Progenitor cell of endocrine pancreas (in vitro differentiated cells): ENCODE results near the gene ACTN4. TPM values are rescaled to one million over a fixed set of nuclear protein-coding genes. Genes with fewer than 3 reads are reported as not detected.
A peak's percentile ranks its signal among the peaks of the same experiment; 100 is the strongest.
"Not testable (repeated sequence)": the region's sequence is repeated elsewhere in the genome, so short reads cannot be mapped to it uniquely, and the experiment has no call there.

Experiments
- DNase-seq: peaks from one replicate; pipeline ENCODE4 v3.0.0; 2021; ENCODE audit warnings: low spot score; ENCODE audit not compliant: unreplicated experiment
- H3K27ac Mint-ChIP-seq: 2 replicates; pipeline ENCODE4 v1.8.0; 2021; ENCODE audit warnings: mild to moderate bottlenecking, moderate library complexity, mixed read lengths
- H3K27me3 Mint-ChIP-seq: 2 replicates; pipeline ENCODE4 v1.8.0; 2021; ENCODE audit warnings: mixed read lengths
- H3K36me3 Mint-ChIP-seq: 2 replicates; pipeline ENCODE4 v1.8.0; 2022; ENCODE audit warnings: mixed read lengths; ENCODE audit not compliant: insufficient read depth
- H3K4me1 Mint-ChIP-seq: 2 replicates; pipeline ENCODE4 v1.8.0; 2021; ENCODE audit warnings: low read depth, mixed read lengths
- H3K4me3 Mint-ChIP-seq: 2 replicates; pipeline ENCODE4 v1.8.0; 2021; ENCODE audit warnings: low read depth, mild to moderate bottlenecking, moderate library complexity, mixed read lengths
- H3K9me3 Mint-ChIP-seq: 2 replicates; pipeline ENCODE4 v1.8.0; 2021; ENCODE audit warnings: low read depth, mixed read lengths
- CTCF ChIP-seq: fragments of 200-600 bp; sonication (generic); IDR thresholded peaks from one replicate; pipeline ENCODE4 v1.5.0; 2021; ENCODE audit warnings: antibody characterized with exemption, mild to moderate bottlenecking; ENCODE audit not compliant: unreplicated experiment
- total RNA-seq: library from RNA; stranded (reverse); gene quantifications from 2 replicates; pipeline ENCODE4 v1.2.1, GENCODE V29; 2021

The ACTN4 gene
- total RNA-seq, 1 donor from 2014 or later, result 639 TPM

DNA sequence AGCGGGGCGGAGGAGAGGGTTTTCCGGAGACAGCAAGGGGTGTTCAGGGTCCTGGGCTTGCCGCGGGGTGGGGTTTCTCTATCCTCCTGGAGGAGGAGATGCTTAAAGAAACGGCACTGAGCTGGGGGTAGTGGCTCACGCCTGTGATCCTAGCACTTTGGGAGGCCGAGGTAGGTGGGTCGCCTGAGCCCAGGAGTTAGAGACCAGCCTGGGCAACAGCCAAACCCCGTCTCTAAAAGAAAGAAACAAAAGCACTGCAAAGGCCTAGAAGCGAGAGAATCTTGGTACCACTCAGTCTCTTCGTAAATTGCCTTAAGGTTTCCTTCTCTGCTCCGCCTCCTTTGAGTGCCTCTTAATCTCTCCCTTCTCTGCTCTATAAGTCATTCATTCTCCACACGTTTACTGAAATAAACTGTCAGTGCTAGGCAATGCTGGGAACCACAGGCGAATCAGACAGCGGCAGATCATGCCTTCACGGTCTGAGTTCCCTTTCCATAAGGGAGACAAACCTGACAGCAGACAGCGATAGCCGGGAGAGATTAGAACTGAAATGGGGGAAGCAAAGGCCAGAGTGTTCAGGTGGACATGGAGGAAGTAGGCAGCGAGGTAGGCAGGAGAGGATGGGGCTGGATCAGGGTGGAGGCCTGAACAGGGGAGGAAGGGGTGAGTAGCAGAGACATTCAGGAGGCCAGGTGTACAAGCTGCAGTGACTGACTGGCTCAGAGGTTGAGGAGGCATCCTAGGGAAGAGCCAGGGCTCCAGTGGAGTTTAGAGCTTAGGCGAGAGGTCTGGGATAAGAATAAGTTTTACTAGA, 27.9 kb upstream of the ACTN4 start:
- peak overlapping the region; percentile 96 for H3K27ac Mint-ChIP-seq
- TF ChIP-seq CTCF, result no peak
- H3K4me1 Mint-ChIP-seq, result peaks cover 14% of the 10 kb centered on the region

DNA sequence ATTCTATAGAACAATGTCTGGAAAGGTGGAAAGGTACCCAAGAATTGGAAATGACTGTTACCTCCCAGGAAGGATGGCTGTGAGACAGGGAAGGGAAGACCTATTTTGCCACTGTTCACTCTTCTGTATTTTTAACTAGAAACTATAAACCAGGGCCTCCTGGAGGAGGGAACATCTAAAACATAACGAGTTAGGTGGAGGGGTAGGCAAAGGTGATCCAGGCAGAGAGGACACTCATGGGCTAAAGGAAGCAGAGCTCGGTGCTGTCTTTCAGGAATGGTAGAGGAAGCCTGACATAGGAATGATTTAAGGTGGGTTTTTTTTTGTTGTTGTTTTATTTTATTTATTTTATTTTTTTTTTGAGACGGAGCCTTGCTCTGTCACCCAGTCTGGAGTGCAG, 22.6 kb upstream of the ACTN4 start:
- H3K36me3 Mint-ChIP-seq, result peaks cover 24% of the 10 kb centered on the region
- DNase-seq, result no peak

More for the DNA sequence above, 27.9 kb upstream of the ACTN4 start:
- no peak for DNase-seq
- Mint-ChIP-seq H3K4me3 (peak overlapping the region; percentile 99), H3K36me3 (peaks cover 9% of the 10 kb centered on the region), H3K9me3 (no peaks in the 10 kb centered on the region), H3K27me3 (no peaks in the 10 kb centered on the region)

DNA sequence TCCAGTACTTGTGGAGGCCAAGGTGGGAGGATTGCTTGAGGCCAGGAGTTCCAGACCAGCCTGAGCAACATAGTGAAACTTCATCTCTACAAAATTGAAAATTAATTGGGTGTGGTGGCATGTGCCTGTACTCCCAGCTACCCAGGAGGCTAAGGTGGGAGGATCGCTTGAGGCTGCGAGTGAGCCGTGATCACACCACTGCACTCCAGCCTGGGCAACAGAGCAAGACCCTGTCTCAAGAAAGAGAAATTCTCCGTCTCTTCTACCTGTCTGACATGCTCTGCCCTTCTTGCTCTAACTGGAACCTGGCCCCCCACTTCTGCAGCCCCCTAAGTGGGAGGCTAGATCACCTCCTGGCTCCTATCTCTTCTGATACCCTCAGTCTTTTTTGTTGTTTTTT, 21.0 kb upstream of the ACTN4 start:
- Mint-ChIP-seq H3K27me3 (no peaks in the 10 kb centered on the region), H3K4me1 (peaks cover 6% of the 10 kb centered on the region), H3K9me3 (no peaks in the 10 kb centered on the region), H3K36me3 (peaks cover 27% of the 10 kb centered on the region), H3K4me3 (no peak overlapping the region), H3K27ac (no peak overlapping the region)
- DNase-seq, result no peak
- no peak for TF ChIP-seq CTCF

More for the DNA sequence above, 22.6 kb upstream of the ACTN4 start:
- Mint-ChIP-seq H3K4me1 (peaks cover 2% of the 10 kb centered on the region), H3K27me3 (no peaks in the 10 kb centered on the region), H3K4me3 (no peak overlapping the region), H3K27ac (no peak overlapping the region), H3K9me3 (no peaks in the 10 kb centered on the region)
- TF ChIP-seq CTCF, result no peak

DNA sequence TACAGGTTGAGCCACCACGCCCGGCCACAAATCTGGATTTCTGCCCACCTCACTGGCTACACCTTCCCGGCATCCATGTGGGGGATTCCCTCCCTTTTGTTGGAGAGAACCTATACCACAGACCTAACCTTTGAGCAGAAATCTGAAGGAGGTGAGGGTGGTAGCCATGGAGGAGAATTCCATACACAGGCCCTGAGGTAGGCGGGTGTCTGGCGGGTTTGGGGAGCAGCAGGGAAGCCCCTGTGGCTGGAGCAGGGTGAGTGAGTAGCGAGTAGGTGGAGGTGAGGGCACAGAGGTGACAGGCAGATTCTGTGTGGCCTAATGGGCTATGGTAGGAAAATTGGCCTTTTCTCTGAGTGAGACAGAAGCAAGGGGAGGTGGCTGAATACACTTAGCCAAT, 17.9 kb upstream of the ACTN4 start:
- peaks cover 14% of the 10 kb centered on the region for H3K4me1 Mint-ChIP-seq
- TF ChIP-seq CTCF, result no peak
- no peak overlapping the region for H3K27ac Mint-ChIP-seq
- H3K27me3 Mint-ChIP-seq, result no peaks in the 10 kb centered on the region
- H3K9me3 Mint-ChIP-seq, result no peaks in the 10 kb centered on the region
- peaks cover 26% of the 10 kb centered on the region for H3K36me3 Mint-ChIP-seq
- H3K4me3 Mint-ChIP-seq, result no peak overlapping the region
- DNase-seq, result no peak

DNA sequence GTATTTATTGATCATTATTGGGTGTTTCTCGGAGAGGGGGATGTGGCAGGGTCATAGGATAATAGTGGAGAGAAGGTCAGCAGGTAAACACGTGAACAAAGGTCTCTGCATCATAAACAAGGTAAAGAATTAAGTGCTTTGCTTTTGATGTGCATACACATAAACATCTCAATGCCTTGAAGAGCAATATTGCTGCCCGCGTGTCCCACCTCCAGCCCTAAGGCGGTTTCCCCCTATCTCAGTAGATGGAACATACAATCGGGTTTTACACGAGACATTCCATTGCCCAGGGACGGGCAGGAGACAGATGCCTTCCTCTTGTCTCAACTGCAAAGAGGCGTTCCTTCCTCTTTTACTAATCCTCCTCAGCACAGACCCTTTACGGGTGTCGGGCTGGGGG, 16.1 kb upstream of the ACTN4 start:
- not testable (repeated sequence) for DNase-seq, H3K4me3 Mint-ChIP-seq, H3K9me3 Mint-ChIP-seq, H3K27me3 Mint-ChIP-seq
- peak overlapping the region; percentile 90 for H3K27ac Mint-ChIP-seq
- peaks cover 23% of the 10 kb centered on the region for H3K36me3 Mint-ChIP-seq
- peaks cover 23% of the 10 kb centered on the region for H3K4me1 Mint-ChIP-seq

DNA sequence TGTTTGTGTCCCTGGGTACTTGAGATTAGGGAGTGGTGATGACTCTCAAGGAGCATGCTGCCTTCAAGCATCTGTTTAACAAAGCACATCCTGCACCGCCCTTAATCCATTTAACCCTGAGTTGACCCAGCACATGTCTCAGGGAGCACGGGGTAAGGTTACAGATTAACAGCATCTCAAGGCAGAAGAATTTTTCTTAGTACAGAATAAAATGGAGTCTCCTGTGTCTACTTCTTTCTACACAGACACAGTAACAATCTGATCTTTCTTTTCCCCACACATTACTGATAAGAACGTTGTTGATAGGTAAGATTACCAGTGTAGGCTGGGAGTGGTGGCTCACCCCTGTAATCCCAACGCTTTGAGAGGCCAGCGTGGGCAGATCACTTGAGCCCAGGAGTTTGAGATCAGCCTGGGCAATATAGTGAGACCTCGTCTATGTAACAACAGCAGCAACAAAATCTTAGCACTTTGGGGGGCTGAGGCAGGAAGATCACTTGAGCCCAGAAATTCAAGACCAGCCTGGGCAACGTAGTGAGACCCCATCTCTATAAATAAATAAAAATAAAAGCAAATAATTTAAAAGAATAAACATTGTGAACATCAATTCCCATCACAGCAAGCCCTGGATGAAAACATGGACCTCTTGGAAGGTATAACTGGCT, 15.5 kb upstream of the ACTN4 start:
- H3K9me3 Mint-ChIP-seq, DNase-seq, H3K27me3 Mint-ChIP-seq: not testable (repeated sequence)
- H3K36me3 Mint-ChIP-seq, result peaks cover 21% of the 10 kb centered on the region
- H3K4me3 Mint-ChIP-seq, result peak overlapping the region; percentile 41
- peak overlapping the region; percentile 90 for H3K27ac Mint-ChIP-seq
- H3K4me1 Mint-ChIP-seq, result peaks cover 26% of the 10 kb centered on the region
